GM12865 (cell line): Measurements from ENCODE around the gene SELENOO.

ENCODE experiments used
- DNase-seq: peaks from one replicate; pipeline ENCODE4 v3.0.0; 2010; ENCODE audit warnings: low read depth
- H3K4me3 ChIP-seq: 2 replicates; pipeline ENCODE4 v1.5.1; 2011; ENCODE audit warnings: mild to moderate bottlenecking, low read depth, low read length, control low read depth
- CTCF ChIP-seq: IDR thresholded peaks from 2 replicates; pipeline ENCODE4 v1.5.1; 2011; ENCODE audit warnings: low read length, control low read depth, low read depth, inconsistent platforms; ENCODE audit not compliant: insufficient read depth; ENCODE audit errors: missing control alignments

The SELENOO gene

GRCh38 chr22:50260434-50260800 is 59.6 kb downstream of the SELENOO start:
- TF ChIP-seq CTCF: no peak
- H3K4me3 ChIP-seq: peak overlapping the region; percentile 80
- no peak for DNase-seq

DNA sequence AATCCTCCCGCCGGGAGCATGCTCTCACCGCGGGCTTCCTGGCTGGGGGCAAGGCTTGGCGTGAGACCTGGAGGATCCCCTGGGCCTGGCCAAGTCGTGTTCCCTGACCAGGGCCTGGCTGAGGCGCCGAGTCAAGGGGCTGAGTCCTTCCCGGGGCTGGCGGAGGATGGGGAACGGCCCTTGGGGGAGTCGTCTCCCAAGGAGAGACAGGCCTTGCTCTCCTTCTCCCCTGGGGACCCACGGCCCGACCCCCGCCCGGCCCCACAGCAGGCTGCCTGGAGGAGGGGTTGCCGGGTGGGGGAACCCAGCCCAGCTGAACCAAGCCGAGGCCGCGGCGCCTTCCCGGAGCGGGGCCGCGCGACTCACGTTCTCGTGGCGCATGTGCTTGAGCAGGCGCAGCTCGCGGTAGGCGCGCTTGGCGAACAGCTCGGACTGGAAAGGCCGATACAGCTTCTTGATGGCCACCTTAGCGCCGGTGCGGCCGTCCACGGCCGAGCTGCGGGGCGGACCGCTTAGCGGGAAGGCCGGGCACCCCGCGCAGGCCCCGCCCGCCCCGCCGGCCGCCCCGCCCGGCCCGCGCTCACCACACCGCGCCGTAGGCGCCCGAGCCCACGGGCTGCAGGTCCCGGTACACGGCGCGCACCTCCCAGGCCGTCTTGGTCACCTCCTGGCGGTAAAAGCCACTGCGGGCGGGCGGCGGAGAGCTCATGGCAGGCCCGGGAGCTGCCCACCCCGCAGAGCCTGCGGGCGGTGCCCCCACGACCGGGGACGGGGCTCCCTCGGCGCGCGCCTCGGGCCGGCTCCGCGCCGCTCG is 60.2 kb downstream of the SELENOO start:
- DNase-seq: peak; percentile 75
- no peak for TF ChIP-seq CTCF
- H3K4me3 ChIP-seq: peak overlapping the region; percentile 80

DNA sequence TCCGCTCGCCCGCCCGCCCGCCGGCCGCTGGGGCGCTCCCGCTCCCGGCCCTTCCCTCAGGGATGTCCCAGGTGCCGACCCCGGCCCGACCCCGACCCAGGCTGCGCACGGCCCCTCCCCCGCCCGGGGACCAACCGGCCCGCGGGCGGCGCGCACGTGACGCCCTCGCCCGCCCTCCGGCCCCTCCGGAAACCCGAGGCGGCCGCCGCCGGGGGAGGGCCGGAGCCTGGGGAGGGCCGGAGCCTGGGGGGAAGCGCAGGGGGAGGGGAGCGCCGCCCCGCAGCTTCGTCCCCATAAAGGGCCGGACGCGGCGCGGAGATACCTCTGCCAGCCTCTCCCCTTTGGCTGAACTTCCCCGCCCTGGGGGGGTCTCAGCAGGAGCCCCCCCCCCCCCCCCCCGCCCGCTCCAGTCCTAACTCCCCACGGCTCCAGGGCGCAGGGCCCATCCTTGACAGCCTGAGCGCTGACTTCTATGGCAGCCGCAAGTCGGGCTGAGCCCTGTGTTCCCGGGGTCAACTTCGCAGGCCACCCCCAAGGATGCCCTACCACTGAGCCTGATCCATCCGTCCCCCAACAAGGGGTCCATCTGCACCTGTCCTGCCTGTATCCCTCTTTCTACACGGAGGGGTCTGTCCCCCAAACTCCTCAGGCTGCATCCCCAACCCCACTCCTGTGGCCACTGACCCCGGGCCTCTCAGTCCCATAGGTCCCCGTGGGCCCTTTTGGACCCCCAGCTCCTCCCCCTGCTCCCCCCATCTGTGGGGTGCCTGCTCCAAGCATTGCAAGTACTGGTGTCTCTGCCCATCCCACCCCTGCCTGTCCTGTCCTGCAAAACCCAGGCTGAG is 61.0 kb downstream of the SELENOO start, which contains the start of gene MAPK12:
Gene MAPK12 (minus strand): TSS at position 69 of the 845 bp plus-strand sequence. CDS start 174 bp downstream, outside the sequence.
- no peak for TF ChIP-seq CTCF
- peak within 1 kb of the TSS; percentile 80 for H3K4me3 ChIP-seq
- DNase-seq: peak; percentile 73

GRCh38 chr22:50262460-50262911 is 61.7 kb downstream of the SELENOO start:
- H3K4me3 ChIP-seq: no peak overlapping the region
- no peak for DNase-seq

DNA sequence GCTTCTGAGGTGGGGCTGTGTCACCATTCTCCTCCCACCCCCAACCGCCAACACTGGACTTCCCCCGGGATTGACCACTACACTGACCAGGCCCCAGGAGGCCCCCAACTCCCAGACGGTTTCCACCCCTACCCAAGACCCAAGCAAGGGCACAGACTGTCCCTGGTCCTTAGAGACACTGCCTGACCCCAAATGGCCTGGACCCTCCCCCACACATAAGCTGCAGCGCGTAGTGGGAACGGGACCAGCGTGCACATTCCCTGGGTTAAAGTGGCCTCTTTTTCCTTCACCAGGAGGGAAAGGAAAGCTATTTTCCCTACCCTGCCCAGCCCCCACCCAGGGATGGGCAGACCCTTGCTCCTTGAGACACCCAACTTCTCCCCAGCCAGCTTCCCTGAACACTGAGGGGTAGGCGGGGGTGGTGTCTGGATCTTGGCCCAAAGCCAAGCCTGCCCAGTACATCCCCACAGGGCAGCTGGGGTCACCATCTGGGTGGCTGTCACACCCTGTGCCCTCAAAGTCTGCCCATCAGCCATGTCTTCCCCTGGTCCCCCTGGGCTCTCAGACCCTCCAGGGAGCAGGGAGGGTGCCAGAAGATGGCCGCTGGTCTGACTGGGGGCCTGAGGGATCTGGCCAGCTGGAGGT is 62.3 kb downstream of the SELENOO start:
- H3K4me3 ChIP-seq: no peak overlapping the region
- DNase-seq: no peak
- TF ChIP-seq CTCF: no peak

More at GRCh38 chr22:50262460-50262911, 61.7 kb downstream of the SELENOO start:
- TF ChIP-seq CTCF: no peak

- no peak for TF ChIP-seq CTCF
- DNase-seq: no peak
- no peak overlapping the region for H3K4me3 ChIP-seq
Measured at GRCh38 chr22:50264104-50264745, 63.4 kb downstream of the SELENOO start.
